ENCODE data around the gene RAVER1.

- TF ChIP-seq GATA3 (IDR thresholded peaks at IDR 0.05; ENCODE audit: low read depth, low read length): no peak
- no peak for TF ChIP-seq GATA2 (IDR thresholded peaks at IDR 0.05; ENCODE audit: low read depth, low read length)
Measured at GRCh38 chr19:10321417-10321797, 11.9 kb downstream of the RAVER1 start.
